AG08396 (cell line): ENCODE measurements around the gene ENTREP1.
"Not testable (repeated sequence)": the region's sequence is repeated elsewhere in the genome, so short reads cannot be mapped to it uniquely, and the experiment has no call there.

Experiments used
- DNase-seq: peaks from one replicate; pipeline ENCODE4 v3.0.0; 2012; ENCODE audit warnings: low spot score, mixed read lengths

The ENTREP1 gene

DNA sequence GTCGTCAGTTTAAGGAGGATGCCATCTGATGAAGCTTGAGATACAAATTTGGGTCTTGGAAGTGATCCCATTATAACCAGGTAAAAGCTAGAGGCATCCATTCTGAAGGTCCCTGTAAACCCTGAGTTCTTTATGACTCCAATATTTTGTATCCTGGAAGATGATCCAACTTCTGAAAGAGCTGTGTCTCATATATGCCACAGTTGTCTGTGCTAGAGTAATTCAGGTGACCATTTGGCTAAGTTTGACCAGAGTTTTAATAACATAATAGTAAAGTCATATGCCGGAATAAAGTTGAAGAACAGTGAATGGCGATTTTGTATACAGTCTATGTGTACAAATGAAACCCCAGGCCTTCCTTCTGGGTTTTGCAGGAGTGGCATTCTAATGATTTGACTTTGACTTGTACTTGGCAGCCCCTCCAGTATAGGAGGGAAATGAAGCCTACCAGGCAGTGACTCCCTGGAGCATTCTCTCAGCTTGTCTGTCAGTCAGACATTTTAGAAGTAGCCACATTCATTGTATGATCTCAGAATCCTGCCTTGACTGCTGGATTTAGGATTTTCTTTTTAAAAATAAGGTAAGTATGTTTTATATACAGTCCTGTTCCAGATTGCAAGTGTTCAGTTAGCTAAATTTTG, 39.6 kb downstream of the ENTREP1 start:
- no peak for DNase-seq

DNA sequence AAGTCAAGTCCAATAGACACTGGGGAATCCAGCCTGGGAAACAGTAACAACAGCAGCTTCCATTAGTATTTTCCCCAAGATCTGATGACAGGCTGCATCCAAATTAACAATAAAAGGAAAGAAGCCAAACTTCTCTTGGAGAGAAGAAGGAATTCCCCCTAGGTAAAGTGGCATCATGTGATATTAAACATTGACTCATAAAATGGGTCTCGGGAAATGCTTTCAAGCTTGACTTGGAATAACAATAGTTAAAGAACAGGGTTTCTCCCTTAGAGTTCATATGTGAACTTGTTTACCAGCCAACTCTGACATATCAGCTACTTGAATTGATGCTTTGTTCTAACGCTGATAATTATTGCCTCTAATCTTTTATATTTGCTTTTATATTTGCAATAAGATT, 45.4 kb downstream of the ENTREP1 start:
- DNase-seq = no peak

GRCh38 chr9:69371001-69371400, 46.0 kb downstream of the ENTREP1 start:
- DNase-seq = no peak

GRCh38 chr9:69376651-69377050, 51.6 kb downstream of the ENTREP1 start:
- peak; percentile 75 for DNase-seq

DNA sequence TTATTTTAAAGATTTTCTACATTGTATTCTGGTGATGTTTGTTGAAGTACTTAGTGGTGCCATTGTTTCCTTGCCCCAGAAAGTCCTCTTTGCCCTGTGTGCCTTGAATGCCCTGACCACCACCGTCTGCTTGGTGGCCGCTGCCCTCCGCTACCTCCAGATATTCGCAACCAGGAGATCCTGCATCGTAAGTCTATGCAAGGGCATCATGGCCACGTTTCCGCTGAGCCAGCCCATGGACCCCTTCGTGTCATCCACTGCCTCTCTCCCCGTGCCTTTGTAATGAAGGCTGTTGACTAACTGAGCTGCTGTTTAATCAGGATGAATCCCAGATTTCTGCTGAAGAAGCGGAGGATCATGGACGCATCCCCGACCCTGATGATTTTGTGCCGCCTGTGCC, 52.3 kb downstream of the ENTREP1 start:
- DNase-seq = no peak

DNA sequence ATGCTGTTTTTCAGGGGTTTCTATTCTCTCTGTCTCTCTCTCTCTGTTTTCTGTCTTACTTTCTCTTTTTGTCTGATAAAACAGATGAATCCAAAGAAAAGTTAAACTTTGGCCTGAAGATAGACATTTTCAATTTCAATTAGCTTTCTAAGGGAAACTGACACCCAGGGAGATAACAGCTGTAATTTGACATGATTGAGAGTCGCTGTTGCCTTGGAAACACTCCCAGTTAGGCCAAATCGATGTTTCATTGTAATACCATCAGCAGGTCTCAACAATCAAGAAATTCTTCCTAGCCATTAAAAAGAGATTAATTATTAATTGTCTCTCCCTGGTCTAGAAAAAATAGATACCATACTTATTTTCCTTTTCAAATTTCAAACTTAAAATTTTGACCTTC, 53.0 kb downstream of the ENTREP1 start:
- no peak for DNase-seq

GRCh38 chr9:69379270-69379982, 54.4 kb downstream of the ENTREP1 start:
- DNase-seq = no peak

- no peak for DNase-seq
These were observed 55.3 kb downstream of the ENTREP1 start for GRCh38 chr9:69380301-69380700.

GRCh38 chr9:69380811-69381210, 55.8 kb downstream of the ENTREP1 start:
- peak; percentile 34 for DNase-seq

- no peak for DNase-seq
These were observed 57.1 kb downstream of the ENTREP1 start for GRCh38 chr9:69382135-69382534.

- no peak for DNase-seq
These were observed 60.6 kb downstream of the ENTREP1 start for GRCh38 chr9:69385581-69386033.

GRCh38 chr9:69386651-69387050, 61.6 kb downstream of the ENTREP1 start:
- DNase-seq = no peak

DNA sequence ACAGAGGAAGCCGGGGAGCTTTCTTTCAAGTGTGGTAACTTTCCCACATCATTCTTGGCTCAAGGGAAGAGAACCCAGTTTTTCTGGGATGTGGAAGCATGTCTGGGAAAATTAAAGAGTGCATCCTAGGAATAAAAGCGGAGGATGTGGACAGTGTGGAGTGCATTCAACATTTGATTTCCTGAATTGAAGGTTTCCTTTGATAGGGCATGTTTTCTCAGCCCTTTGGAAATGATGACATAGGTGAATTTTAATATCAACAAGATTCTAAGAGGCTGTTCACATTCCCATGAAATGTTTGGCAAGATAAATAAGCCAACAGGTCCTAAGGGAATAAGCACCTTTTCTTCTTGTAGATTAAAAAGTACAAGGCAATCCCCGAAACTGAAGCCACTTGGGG, 63.6 kb downstream of the ENTREP1 start:
- DNase-seq = no peak

DNA sequence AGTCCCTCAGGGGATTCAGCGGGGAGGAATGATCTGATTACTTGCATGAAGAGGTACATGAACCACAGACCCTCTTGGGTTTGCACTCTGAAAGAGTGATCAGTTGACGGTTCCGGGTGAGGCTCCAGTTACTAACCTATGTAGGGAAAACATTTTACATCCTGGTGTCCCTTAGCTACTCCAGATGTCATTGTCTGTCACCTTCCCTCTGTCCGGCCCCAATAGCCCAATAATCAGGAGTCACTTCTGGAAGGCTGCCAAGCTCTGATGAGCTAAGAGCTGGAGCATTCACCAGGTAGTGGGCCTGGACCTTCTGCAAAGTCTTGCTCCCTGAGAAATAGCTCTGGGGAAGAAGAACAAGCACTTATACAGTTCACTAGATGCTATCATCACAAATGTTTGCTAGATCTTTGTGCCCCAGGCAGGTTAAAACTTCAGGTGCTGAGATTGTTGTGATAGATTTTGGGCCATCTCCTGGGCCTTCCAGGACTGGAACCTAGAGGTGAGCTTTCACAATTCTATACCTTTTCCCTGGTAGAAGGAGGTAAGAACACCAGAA, 64.5 kb downstream of the ENTREP1 start:
- DNase-seq = no peak

GRCh38 chr9:69391487-69391886, 66.5 kb downstream of the ENTREP1 start:
- no peak for DNase-seq

GRCh38 chr9:69391946-69392345, 66.9 kb downstream of the ENTREP1 start:
- DNase-seq = no peak

DNA sequence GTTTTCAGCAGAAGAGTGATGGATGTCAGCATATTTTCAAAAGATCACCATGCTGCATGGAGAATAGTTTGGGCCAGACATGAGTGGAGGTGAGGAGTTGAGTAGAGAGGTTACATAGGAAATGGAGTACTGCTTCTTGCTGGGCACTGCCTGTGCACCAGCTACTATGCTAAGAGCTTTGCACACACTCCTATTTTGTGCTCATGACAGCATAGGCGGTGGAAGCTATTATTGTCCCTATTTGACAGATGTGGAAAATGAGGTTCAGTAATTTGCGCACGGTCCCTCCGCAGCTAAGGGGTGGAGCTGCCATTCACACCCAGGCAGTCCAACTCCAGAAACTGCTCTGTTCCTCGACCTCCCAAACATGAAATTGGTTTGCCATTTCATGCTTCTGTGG, 67.8 kb downstream of the ENTREP1 start:
- no peak for DNase-seq

DNA sequence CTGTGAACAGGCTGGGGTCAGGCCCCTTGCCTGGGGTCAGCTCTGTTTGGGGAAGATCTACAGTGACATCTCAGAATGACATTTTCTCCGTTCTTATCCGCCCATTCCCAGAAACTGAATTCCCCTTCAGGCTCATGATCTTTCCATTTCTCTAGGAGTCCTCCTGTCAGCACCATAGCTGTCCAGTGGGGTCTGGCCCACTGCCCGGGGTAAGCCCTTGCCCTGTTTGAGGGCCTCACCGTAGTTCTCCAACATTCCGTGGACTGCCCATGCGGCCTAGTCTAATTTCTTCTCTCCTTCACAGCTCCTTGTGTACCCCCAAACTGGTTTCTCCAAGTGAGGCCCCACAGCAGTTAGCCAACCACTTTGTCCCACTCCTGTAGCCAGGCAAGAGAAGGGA, 68.4 kb downstream of the ENTREP1 start:
- no peak for DNase-seq

GRCh38 chr9:69395718-69396117, 70.7 kb downstream of the ENTREP1 start:
- DNase-seq = no peak

DNA sequence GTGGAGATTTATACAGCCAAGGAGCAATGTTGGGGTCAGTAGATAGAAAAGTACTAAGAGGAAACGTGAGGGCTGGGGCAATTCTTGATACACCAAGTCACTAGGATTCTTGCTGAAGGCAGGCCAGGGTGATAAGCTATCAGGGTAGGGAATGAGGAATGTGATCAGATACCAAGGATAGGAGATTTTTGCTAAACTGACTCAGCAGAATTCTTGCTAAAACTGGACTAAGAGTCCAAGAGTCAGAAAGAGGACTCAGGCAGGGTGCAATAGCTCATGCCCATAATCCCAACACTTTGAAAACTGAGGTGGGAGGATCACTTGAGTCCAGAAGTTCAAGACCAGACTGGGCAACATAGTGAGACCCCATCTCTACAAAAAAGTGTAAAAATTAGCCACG, 71.7 kb downstream of the ENTREP1 start:
- no peak for DNase-seq

- no peak for DNase-seq
These were observed 72.6 kb downstream of the ENTREP1 start for GRCh38 chr9:69397384-69398214.

DNA sequence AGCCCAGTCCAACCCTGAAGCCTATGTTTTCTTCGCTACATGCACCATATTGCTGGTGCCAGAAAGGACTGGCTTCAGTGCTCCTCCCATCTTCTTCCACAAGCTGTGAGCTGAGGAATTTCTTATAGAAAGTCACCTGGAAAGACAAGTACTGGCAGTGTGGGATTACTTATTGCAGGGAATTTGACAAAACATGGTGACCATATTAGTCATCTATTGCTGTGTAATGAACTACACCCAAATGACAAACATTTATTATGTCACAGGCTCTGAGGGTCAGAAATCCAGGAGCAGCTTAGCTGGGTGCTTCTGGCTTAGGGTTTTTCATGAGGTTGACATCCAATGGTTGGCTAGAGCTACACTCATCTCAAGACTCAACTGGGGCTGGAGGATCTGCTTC, 75.5 kb downstream of the ENTREP1 start:
- DNase-seq = no peak

DNA sequence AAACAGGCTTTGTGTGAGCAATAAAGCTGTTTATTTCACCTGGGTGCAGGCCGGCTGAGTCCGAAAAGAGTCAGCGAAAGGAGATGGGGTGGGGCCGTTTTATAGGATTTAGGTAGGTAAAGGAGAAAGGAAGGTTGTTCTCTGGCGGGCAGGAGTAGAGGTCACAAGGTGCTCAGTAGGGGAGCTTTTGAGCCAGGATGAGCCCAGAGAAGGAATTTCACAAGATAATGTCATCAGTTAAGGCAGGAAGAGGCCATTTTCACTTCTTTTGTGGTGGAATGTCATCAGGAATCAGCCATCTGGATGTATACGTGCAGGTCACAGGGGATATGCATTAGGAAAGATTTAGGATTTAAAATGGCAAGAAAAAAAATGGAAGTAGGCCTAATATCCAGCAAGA, 84.9 kb downstream of the ENTREP1 start:
- DNase-seq = not testable (repeated sequence)
